Islet precursor cell (in vitro differentiated cells): ENCODE data around the gene SMAD6.

Experiments
- DNase-seq: peaks from one replicate; pipeline ENCODE4 v3.0.0-alpha.2; 2018

Gene SMAD6

GRCh38 chr15:66801266-66801665 is 99.2 kb downstream of the SMAD6 start:
- no peak for DNase-seq

- peak; percentile 89 for DNase-seq
Observed at GRCh38 chr15:66802025-66803001, 100.3 kb downstream of the SMAD6 start.

- DNase-seq, result peak; percentile 99
Observed at GRCh38 chr15:66803182-66803729, 101.2 kb downstream of the SMAD6 start.

- no peak for DNase-seq
Observed at GRCh38 chr15:66803749-66804148, 101.7 kb downstream of the SMAD6 start.

GRCh38 chr15:66805202-66805885 is 103.3 kb downstream of the SMAD6 start:
- DNase-seq, result no peak

GRCh38 chr15:66808181-66808824 is 106.3 kb downstream of the SMAD6 start:
- no peak for DNase-seq

- no peak for DNase-seq
Observed at GRCh38 chr15:66809664-66810063, 107.6 kb downstream of the SMAD6 start.

GRCh38 chr15:66815318-66815717 is 113.3 kb downstream of the SMAD6 start:
- no peak for DNase-seq

GRCh38 chr15:66816201-66816600 is 114.2 kb downstream of the SMAD6 start:
- DNase-seq, result no peak

GRCh38 chr15:66819084-66819483 is 117.0 kb downstream of the SMAD6 start:
- no peak for DNase-seq

- DNase-seq, result peak; percentile 38
Observed at GRCh38 chr15:66820481-66821176, 118.6 kb downstream of the SMAD6 start.

- peak; percentile 68 for DNase-seq
Observed at GRCh38 chr15:66821307-66821706, 119.3 kb downstream of the SMAD6 start.

- DNase-seq, result peak; percentile 37
Observed at GRCh38 chr15:66822114-66822513, 120.1 kb downstream of the SMAD6 start.

- DNase-seq, result no peak
Observed at GRCh38 chr15:66822576-66822975, 120.5 kb downstream of the SMAD6 start.

GRCh38 chr15:66823601-66824000 is 121.6 kb downstream of the SMAD6 start:
- DNase-seq, result no peak

GRCh38 chr15:66824424-66824823 is 122.4 kb downstream of the SMAD6 start:
- DNase-seq, result peak; percentile 38

GRCh38 chr15:66825139-66825538 is 123.1 kb downstream of the SMAD6 start:
- DNase-seq, result no peak

- DNase-seq, result peak; percentile 47
Observed at GRCh38 chr15:66825731-66826130, 123.7 kb downstream of the SMAD6 start.

GRCh38 chr15:66826507-66826906 is 124.5 kb downstream of the SMAD6 start:
- DNase-seq, result peak; percentile 49

GRCh38 chr15:66827039-66827697 is 125.1 kb downstream of the SMAD6 start:
- peak; percentile 40 for DNase-seq

- peak; percentile 49 for DNase-seq
Observed at GRCh38 chr15:66827698-66828055, 125.6 kb downstream of the SMAD6 start.
